NCI-H1930 (cell line): ENCODE results near the gene TAB2.
"Not testable (repeated sequence)": the region's sequence is repeated elsewhere in the genome, so short reads cannot be mapped to it uniquely, and the experiment has no call there.

ENCODE experiments used
- DNase-seq, 2 experiments: peaks; one replicate each; lab custom pipeline; 2025; lab: John Stamatoyannopoulos, UW

Gene TAB2

GRCh38 chr6:149444360-149445094, 127.0 kb downstream of the TAB2 start:
- not testable (repeated sequence) for DNase-seq

- DNase-seq: no peak
Observed at GRCh38 chr6:149445095-149445466, 127.6 kb downstream of the TAB2 start.

GRCh38 chr6:149445573-149445972, 128.1 kb downstream of the TAB2 start:
- DNase-seq: no peak

- DNase-seq: no peak
Observed at GRCh38 chr6:149446791-149447376, 129.4 kb downstream of the TAB2 start.

GRCh38 chr6:149448821-149449453, 131.4 kb downstream of the TAB2 start:
- DNase-seq: no peak

GRCh38 chr6:149449831-149450678, 132.5 kb downstream of the TAB2 start:
- DNase-seq: no peak

GRCh38 chr6:149450679-149451375, 133.3 kb downstream of the TAB2 start:
- no peak for DNase-seq

- no peak for DNase-seq
Observed at GRCh38 chr6:149451376-149452036, 134.0 kb downstream of the TAB2 start.

- DNase-seq: no peak
Observed at GRCh38 chr6:149452037-149452939, 134.8 kb downstream of the TAB2 start.

- DNase-seq: no peak
Observed at GRCh38 chr6:149453597-149454345, 136.3 kb downstream of the TAB2 start.

GRCh38 chr6:149454346-149454848, 136.9 kb downstream of the TAB2 start:
- no peak for DNase-seq

GRCh38 chr6:149455031-149455732, 137.7 kb downstream of the TAB2 start:
- no peak for DNase-seq

GRCh38 chr6:149456311-149457021, 139.0 kb downstream of the TAB2 start:
- no peak for DNase-seq

GRCh38 chr6:149457316-149457884, 139.9 kb downstream of the TAB2 start:
- no peak for DNase-seq

GRCh38 chr6:149458196-149458595, 140.7 kb downstream of the TAB2 start:
- DNase-seq: no peak

- DNase-seq: no peak
Observed at GRCh38 chr6:149458806-149459205, 141.3 kb downstream of the TAB2 start.

- no peak for DNase-seq
Observed at GRCh38 chr6:149459761-149460160, 142.2 kb downstream of the TAB2 start.

GRCh38 chr6:149460249-149460648, 142.7 kb downstream of the TAB2 start:
- DNase-seq: not testable (repeated sequence)
